SK-N-SH treated with all-trans-retinoic acid at 6 μM for 48 hours (cell line): Measurements from ENCODE around the gene PTPN13.

Experiments
- GLIS3 ChIP-seq: fragments of 250-450 bp; sonication (Bioruptor Pico); IDR thresholded peaks from 2 replicates; pipeline ENCODE4 v1.5.0; 2020; ENCODE audit warnings: mild to moderate bottlenecking, moderate library complexity
- OSR1 ChIP-seq: fragments of 250-450 bp; sonication (Bioruptor Pico); IDR thresholded peaks from 2 replicates; pipeline ENCODE4 v1.8.0; 2022; ENCODE audit warnings: moderate library complexity, mild to moderate bottlenecking, inconsistent platforms
- RARB ChIP-seq: fragments of 250-450 bp; sonication (Bioruptor Pico); IDR thresholded peaks from 2 replicates; pipeline ENCODE4 v1.8.0; 2021; ENCODE audit warnings: mild to moderate bottlenecking, moderate library complexity
- TCF4 ChIP-seq: fragments of 250-450 bp; sonication (Bioruptor Pico); IDR thresholded peaks from 2 replicates; pipeline ENCODE4 v1.8.0; 2021; ENCODE audit warnings: mild to moderate bottlenecking, moderate library complexity, borderline replicate concordance
- ZFP3 ChIP-seq: fragments of 250-450 bp; sonication (Bioruptor Pico); IDR thresholded peaks from 2 replicates; pipeline ENCODE4 v1.5.0; 2020; ENCODE audit warnings: mild to moderate bottlenecking, moderate library complexity
- ZFP30 ChIP-seq: fragments of 450-650 bp; formaldehyde crosslinking; IDR thresholded peaks from 2 replicates; pipeline ENCODE4 v1.5.0; 2022; ENCODE audit warnings: mild to moderate bottlenecking, moderate library complexity

DNA sequence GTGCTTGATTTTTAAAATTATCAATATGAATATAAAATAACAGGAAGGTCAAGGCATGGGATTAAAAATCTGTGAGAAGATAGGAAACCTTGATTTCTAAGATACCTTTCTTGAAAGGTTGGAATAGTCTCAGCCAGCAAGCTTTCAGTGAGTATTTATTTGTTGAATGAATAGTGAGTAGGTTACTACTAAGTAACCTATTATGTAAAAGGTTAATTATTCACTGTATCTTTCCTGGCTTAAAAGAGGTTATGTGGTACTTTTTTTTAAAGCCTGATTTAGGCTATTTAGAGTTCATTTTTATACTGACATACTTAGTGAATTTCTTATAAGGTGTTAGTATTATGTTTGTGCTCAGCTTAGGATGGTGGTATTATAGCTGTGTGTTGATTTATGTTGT, 123.5 kb downstream of the PTPN13 start:
- TF ChIP-seq GLIS3 (CRISPR knock-in tag) (no peak), OSR1 (CRISPR knock-in tag) (no peak), ZFP3 (no peak), TCF4 (CRISPR knock-in tag) (no peak), RARB (CRISPR knock-in tag) (no peak), ZFP30 (CRISPR knock-in tag) (no peak)
